HG03039 (cell line): ENCODE data around the gene ZNF611.
"Not testable (repeated sequence)": the region's sequence is repeated elsewhere in the genome, so short reads cannot be mapped to it uniquely, and the experiment has no call there.

Experiments
- ATAC-seq: cut with Tn5 transposase; IDR thresholded peaks from one replicate; pipeline ENCODE4 v1.9.1; 2021; ENCODE audit warnings: mild to moderate bottlenecking, moderate library complexity; ENCODE audit not compliant: unreplicated experiment

Gene ZNF611

DNA sequence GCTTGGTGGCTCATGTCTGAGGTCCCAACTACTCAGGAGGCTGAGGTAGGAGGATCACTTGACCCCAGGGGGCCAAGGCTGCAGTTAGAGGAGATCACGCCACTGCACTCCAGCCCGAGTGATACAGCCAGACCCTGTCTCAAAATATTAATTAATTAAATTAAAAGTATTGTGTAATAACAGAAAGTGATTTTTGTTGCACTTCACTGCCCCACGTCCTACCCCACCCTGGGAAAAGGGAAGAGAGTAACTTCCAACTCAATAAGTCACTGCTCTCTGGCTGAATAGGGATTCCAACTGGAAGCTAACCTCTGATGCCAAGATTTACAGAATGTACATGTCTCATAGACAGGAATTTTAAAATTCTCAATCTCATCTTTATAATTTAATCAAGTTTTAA, 47.2 kb downstream of the ZNF611 start:
- no peak for ATAC-seq

- no peak for ATAC-seq
These were observed 49.0 kb downstream of the ZNF611 start for GRCh38 chr19:52685811-52686210.

DNA sequence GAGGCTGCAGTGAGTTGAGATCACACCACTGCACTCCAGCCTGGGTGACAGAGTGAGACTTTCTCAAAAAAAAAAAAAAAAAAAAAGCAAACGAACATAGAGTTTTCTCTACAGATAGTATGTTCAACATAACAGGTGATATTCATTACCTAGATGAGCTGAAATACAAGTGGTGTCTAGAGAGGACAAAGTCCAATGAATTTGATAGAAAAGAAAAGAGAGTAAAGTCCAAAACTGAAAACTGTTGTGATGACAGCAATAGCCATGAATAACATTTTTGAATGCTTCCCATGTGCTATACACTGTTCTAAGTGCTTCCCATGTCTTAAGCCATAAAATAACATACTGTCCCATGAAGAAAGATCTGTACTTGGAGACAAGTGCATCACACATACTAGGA, 53.6 kb downstream of the ZNF611 start:
- not testable (repeated sequence) for ATAC-seq

DNA sequence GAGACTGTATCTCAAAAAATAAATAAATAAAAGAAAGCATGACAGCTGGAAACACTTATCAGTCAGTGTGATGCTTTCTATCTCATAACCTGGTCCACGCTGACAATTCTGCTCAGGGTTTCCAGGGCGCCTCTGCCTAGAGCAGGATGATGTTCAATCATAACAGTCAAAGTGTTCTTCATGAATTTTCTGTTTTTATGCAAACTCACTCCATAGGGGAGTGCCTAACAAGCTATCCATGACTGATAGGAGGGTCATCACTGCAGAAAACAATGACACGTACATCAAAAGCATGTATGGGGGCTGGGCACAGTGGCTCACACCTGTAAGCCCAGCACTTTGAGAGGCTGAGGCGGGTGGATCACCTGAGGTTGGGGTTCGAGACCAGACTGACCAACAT, 55.2 kb downstream of the ZNF611 start:
- ATAC-seq, result no peak

DNA sequence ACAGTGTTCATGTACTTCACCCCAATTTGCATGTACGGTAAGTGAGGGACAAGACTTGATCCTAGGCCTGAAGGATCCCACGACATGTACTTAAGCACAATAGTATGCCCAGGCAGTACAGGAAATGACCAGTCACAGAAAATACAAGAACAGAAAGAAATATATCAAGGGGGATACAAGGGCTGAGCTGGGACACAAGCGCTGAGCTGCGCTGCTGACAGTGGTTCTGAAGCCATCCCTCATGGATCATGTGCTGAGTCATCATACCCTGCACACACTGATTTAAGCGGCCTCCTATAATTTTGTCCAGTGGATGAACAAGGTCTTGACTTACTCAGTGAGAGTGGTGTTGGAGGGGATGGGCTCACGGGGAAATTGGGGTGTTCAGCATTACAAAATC, 59.6 kb downstream of the ZNF611 start:
- not testable (repeated sequence) for ATAC-seq

GRCh38 chr19:52673014-52673413, 61.8 kb downstream of the ZNF611 start:
- no peak for ATAC-seq

DNA sequence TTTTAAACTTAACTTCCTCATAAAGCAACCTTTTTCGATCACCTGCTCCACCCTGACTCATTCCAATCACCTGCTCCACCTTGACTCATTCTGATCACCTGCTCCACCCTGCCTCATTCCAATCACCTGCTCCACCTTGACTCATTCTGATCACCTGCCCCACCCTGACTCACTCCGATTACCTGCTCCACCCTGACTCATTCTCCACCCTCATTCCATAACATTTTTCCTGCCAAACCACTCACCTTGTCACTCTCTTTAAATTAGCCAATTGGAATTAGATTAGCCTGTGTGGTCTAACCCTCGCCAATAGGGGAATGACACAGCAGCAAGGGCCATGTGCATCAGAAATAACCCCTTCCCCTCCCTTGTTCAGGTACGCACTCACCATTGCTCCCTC, 64.8 kb downstream of the ZNF611 start:
- ATAC-seq, result no peak

GRCh38 chr19:52669586-52669985, 65.3 kb downstream of the ZNF611 start:
- no peak for ATAC-seq

- ATAC-seq, result no peak
These were observed 66.9 kb downstream of the ZNF611 start for GRCh38 chr19:52667972-52668371.

DNA sequence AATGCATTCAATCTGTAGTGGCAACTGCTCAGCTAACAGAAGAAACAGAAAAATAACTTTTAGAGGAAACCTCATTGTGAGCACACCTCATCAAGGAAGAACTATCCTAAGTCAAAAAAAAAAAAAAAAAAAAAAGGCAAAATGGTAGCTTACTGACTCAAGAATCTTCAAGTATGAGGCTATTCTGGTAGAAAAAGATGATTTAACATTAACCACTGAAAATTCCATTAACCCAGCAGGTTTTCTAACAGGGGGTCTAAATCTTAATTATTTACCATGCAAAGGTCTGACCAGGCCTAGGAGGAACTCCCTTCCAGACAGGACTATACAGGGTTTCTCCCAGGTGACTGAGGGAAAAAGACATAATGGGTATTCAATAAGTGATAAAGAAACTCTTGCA, 68.3 kb downstream of the ZNF611 start:
- no peak for ATAC-seq

DNA sequence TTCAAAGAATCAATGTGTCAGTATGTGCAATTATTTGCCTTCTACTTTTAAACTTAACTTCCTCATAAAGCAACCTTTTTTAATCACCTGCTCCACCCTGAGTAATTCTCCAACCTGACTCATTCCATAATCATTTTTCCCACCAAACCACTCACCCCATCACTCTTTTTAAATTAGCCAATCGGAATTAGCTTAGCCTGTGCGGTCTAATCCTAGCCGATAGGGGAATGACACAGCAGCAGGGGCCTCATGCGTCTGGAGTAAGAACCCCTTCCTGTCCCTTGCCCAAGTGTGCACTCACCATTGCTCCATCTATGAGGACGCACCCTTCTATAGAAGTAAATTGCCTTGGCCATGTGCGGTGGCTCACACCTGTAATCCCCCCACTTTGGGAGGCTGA, 69.3 kb downstream of the ZNF611 start:
- ATAC-seq, result no peak

DNA sequence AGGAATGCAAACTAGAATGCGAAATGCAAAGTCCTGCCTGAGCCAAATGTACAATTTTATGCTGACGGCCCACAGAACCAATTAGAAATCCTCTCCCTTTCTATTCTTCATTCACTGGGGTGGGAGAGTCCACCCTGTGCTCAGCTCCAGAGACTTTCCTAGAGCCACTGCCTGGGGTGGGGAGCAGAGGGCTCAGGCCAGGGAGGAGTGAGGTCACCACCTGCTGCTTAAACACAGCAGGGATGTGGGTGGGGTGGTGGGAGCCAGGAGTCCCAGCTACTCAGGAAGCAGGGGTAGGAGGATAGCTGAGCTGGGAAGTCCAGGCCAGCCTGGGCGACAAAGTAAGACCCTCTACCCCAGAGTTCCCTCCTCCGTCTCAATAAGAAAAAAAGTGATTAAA, 69.8 kb downstream of the ZNF611 start:
- ATAC-seq, result no peak

GRCh38 chr19:52664461-52664860, 70.4 kb downstream of the ZNF611 start:
- ATAC-seq, result no peak

DNA sequence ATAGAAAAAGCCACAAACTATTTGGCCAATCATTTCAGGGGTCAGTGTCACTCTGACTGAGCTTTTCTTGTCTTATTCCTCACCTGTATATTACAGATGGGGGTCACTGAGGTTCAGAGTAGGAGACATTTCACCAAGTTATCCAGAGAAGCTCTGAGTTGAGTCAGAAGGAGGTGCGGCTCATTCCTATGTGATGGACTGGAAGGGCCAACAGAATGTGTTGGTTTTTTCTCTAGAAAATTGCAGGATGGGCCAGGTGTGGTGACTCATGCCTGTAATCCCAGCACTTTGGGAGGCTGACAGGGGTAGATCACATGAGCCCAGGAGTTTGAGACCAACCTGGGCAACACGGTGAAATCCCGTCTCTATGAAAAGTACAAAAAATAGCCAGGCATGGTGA, 72.2 kb downstream of the ZNF611 start:
- ATAC-seq, result no peak

DNA sequence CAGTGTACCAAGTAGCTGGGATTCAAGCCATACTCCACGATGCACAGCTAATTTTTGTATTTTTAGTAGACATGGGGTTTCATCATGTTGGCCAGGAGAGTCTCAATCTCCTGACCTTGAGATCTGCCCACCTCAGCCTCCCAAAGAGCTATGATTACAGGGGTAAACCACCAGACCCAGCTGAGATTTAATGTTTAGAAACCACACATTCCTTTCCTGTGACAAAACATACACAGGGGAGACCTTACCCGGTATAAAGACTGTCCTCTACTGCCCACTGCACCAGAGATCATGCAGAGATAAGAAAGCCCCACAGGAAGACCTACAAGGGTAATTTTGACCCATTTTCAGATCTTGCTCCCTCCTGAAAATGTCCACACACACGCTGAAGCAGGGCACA, 73.9 kb downstream of the ZNF611 start:
- ATAC-seq, result no peak

- ATAC-seq, result no peak
These were observed 75.8 kb downstream of the ZNF611 start for GRCh38 chr19:52659013-52659412.

GRCh38 chr19:52658595-52658994, 76.2 kb downstream of the ZNF611 start:
- ATAC-seq, result no peak

GRCh38 chr19:52653161-52653560, 81.7 kb downstream of the ZNF611 start:
- no peak for ATAC-seq
